BE2C (cell line): Measurements from ENCODE around the gene PAK1IP1.

Experiments used
- DNase-seq: peaks from one replicate; pipeline ENCODE4 v3.0.0-alpha.2; 2020
- H3K27me3 ChIP-seq: fragments of 250-450 bp; sonication (Bioruptor Pico); 2 replicates; pipeline ENCODE4 v1.5.1; 2020; ENCODE audit warnings: mild to moderate bottlenecking
- H3K36me3 ChIP-seq: fragments of 250-450 bp; sonication (Bioruptor Pico); 2 replicates; pipeline ENCODE4 v1.5.1; 2020; ENCODE audit warnings: mild to moderate bottlenecking
- H3K4me1 ChIP-seq: fragments of 250-450 bp; sonication (Bioruptor Pico); 2 replicates; pipeline ENCODE4 v1.5.1; 2020
- H3K4me3 ChIP-seq: 2 replicates; pipeline ENCODE4 v1.5.1; 2011; ENCODE audit warnings: low read depth, low read length
- H3K9me3 ChIP-seq: fragments of 250-450 bp; sonication (Bioruptor Pico); 2 replicates; pipeline ENCODE4 v1.5.1; 2020
- TF ChIP-seq, protein P1 (sequence below): IDR thresholded peaks from 2 replicates; pipeline ENCODE4 v1.5.1; 2012; ENCODE audit warnings: mild to moderate bottlenecking, low read depth, low read length

The PAK1IP1 gene

DNA sequence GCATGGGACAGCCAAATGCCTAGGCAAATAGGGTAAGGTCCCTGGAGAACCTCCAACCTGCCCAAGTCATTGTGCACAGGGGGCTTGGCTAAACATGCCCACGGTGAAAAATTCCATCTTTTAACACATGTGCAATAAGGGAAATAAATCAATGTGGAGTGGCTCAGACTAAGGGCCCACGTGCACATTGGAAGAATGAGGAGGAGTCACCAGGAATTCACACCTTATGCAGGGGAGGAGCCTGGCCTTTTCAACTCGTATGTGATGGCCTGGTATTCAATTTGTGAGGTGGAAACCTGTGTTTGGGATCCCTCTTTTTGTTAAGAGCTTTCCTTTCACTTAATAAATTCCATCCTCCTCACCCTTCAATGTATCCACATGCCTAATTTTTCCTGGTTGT, 13.0 kb upstream of the PAK1IP1 start:
- Histone ChIP-seq H3K9me3 (no peaks in the 10 kb centered on the region), H3K27me3 (peaks cover 7% of the 10 kb centered on the region; the same call in 1 of the 2 replicates), H3K4me1 (no peaks in the 10 kb centered on the region), H3K36me3 (no peaks in the 10 kb centered on the region), H3K4me3 (no peak overlapping the region)
- no peak for DNase-seq
- TF ChIP-seq, protein P1, sequence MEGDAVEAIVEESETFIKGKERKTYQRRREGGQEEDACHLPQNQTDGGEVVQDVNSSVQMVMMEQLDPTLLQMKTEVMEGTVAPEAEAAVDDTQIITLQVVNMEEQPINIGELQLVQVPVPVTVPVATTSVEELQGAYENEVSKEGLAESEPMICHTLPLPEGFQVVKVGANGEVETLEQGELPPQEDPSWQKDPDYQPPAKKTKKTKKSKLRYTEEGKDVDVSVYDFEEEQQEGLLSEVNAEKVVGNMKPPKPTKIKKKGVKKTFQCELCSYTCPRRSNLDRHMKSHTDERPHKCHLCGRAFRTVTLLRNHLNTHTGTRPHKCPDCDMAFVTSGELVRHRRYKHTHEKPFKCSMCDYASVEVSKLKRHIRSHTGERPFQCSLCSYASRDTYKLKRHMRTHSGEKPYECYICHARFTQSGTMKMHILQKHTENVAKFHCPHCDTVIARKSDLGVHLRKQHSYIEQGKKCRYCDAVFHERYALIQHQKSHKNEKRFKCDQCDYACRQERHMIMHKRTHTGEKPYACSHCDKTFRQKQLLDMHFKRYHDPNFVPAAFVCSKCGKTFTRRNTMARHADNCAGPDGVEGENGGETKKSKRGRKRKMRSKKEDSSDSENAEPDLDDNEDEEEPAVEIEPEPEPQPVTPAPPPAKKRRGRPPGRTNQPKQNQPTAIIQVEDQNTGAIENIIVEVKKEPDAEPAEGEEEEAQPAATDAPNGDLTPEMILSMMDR, result no peak

DNA sequence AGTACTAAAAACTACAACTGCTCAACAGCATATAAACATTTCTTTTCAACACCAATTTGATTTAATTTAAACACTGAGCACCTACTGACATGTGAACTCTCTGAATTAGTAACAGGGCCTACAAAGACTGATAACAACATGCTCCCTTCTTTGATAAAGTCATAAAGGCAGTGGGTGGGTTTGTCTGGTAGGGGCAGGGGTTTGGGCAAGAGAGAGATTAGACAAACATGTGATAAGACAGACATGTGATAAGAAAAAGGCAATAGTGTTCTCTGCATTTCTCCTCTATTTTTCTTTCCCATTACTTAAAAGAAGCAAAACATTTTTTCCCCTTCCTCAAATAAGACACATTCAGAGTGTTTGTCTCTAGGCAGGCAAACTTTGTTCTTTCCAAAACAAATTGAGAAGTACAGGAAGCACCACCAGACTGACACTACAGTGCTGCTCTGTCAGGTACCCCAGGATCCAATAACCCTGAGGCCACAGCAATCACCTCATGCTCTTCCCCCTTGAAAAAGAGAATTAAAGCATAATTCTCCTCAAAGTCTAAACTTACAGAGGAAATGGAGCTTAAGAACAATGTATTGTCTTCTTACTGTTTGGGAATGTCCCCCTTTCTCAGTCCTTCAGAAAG, 12.3 kb upstream of the PAK1IP1 start:
- H3K4me1 ChIP-seq, result no peaks in the 10 kb centered on the region
- no peak overlapping the region for H3K4me3 ChIP-seq
- TF ChIP-seq, protein P1, result no peak
- no peaks in the 10 kb centered on the region for H3K9me3 ChIP-seq
- peaks cover 12% of the 10 kb centered on the region for H3K27me3 ChIP-seq
- DNase-seq, result no peak
- H3K36me3 ChIP-seq, result no peaks in the 10 kb centered on the region

DNA sequence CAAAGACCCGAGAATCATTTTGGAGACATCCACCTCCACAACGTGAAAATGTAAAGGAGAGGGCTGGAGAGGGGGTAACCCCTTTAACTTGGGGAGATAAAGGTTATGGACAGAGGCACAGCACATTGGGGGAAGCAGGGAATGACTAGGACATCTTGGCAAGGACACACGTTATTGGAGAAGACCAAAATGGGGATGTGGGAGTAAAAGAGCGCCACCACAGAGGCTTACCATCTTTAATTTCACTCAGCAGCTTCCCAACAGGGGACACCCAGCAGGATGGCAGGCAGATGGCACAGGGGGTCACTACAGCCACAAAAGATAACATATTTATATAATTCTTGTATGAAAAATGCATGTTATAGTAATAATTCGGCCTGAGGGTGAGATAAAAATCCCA, 10.2 kb upstream of the PAK1IP1 start:
- Histone ChIP-seq H3K27me3 (peaks cover 22% of the 10 kb centered on the region), H3K36me3 (no peaks in the 10 kb centered on the region), H3K9me3 (no peaks in the 10 kb centered on the region), H3K4me1 (no peaks in the 10 kb centered on the region), H3K4me3 (no peak overlapping the region)
- no peak for DNase-seq
- TF ChIP-seq, protein P1, result no peak

DNA sequence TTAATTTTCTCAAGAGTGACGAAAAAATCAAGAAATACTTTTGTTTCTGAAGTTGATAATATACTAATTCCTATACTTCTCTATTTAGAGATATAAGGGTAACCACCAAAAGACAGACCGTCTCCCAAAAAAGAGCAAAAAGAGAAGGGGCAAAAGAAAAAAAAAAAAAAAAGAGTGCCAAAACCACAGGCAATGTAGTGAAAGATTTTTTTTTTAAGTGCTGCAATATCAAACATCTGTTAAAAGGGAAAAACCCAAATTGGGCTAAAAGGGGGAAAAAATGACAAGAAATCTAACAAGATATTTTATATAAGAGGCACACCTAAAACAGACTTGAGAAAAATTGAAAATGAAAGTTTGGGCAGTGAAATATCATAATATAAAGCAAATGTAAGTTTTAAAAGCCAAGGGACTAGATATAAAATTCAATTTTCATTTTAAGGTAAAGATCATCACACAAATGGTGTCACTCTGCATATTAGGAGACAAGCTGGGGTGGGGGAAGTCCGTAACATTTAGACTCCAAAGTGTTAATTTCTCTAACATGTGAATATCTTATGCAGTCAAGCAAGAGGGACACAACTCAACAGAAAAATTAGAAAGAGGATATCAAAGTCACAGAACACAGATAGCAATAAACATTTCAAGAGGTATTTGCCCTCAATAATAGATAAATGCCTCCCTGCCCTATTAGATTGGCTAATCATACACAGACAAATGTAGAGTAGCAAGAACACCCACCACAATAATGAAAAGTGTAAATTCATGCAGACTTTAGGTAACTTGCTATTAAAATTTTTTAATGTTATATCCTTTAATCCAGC, 9.5 kb upstream of the PAK1IP1 start:
- H3K4me3 ChIP-seq, result no peak overlapping the region
- H3K9me3 ChIP-seq, result no peaks in the 10 kb centered on the region
- H3K27me3 ChIP-seq, result peaks cover 22% of the 10 kb centered on the region
- no peaks in the 10 kb centered on the region for H3K4me1 ChIP-seq
- H3K36me3 ChIP-seq, result no peaks in the 10 kb centered on the region
- TF ChIP-seq, protein P1, result no peak
- DNase-seq, result no peak

DNA sequence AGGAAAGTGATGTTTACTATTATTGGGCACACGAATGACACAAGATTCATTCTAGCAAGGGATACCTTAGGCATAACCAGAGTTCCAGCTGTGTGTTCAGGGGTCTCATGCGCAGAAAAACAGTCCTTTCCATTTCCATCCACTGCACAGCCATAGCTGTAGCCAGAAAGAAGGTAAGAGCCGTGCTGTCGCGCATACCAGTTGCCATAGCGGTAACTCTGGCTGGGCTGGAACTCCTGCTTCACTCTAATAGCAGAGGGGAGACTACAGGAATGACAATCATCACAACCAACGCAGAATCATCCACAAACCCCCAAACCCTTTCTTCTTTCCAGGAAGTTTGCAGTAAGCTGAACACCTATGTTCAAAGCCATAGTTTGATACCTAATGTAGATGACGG, 7.9 kb upstream of the PAK1IP1 start:
- TF ChIP-seq, protein P1, result no peak

DNA sequence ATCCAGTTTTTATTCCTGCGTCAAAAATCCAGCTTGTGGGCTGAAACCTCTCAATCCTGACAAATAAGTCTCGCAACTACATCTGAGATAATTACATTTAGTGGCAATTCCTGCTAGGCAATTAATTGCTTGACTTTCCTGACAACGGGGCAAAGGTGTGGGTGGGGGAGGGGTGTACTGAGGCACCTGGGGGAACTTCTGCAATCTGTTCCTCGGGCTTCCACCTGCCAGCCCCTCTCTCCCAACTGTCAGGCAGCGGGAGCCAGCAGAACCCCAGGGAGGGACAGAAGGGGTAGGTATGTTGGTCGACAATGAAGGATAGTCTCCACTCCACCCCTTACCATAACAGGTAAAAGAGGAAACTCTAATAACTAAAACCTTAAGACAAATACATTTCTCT, 7.2 kb upstream of the PAK1IP1 start:
- no peak for DNase-seq
- Histone ChIP-seq H3K4me1 (no peaks in the 10 kb centered on the region), H3K36me3 (no peaks in the 10 kb centered on the region), H3K9me3 (no peaks in the 10 kb centered on the region), H3K4me3 (no peak overlapping the region), H3K27me3 (peaks cover 22% of the 10 kb centered on the region)
- TF ChIP-seq, protein P1, result no peak

More for the DNA sequence above, 7.9 kb upstream of the PAK1IP1 start:
- DNase-seq, result no peak
- Histone ChIP-seq H3K4me1 (no peaks in the 10 kb centered on the region), H3K27me3 (peaks cover 22% of the 10 kb centered on the region), H3K4me3 (no peak overlapping the region), H3K36me3 (no peaks in the 10 kb centered on the region), H3K9me3 (no peaks in the 10 kb centered on the region)
